ENCODE data around the gene ZNF382. TPM values are rescaled to one million over a fixed set of nuclear protein-coding genes. Genes with fewer than 3 reads are reported as not detected.
"Not testable (repeated sequence)": the region's sequence is repeated elsewhere in the genome, so short reads cannot be mapped to it uniquely, and the experiment has no call there.

Gene ZNF382
- total and polyA plus RNA-seq, 10 of the 15 experiments (the other 5 are each of a cell fraction or from before 2014, with no cell fraction given) = 0.02 to 0.74 (median 0.55) TPM

DNA sequence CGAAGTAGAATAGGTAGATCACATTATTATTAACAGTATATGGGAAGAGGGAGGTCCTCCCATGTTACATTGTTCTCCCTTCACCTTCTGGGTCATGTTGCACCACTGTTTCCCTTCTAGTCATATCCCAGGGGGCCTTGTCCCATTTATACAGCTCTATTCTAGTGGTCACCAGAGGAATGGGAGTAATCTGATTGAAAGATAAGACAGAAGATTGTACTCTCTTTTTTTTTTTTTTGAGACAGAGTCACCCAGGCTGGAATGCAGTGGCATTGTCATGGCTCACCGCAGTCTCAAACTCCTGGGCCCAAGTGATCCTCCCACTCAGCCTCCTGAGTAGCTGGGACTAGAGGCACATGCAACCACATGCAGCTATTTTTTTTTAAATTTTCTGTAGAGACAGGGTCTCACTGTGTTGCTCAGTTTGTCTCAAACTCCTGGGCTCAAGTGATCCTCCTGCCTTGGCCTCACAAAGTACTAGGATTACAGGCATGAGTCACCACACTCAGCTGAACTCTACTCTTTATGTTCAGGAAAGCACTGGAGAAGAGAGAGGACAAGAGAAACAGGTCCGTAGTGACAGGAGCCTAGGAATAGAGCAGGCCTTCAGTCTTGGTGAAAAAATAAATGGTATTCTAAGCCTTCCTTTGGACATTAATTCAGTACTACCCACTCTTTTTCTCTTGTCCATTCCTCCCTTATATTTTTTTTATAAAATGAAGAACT, 27.7 kb upstream of the ZNF382 start (continued):
- TF ChIP-seq KAT2A (conservative IDR thresholded peaks at IDR 0.05; ENCODE audit: control insufficient read depth, low read depth, low read length) (no peak), ESRRA (IDR thresholded peaks at IDR 0.05; ENCODE audit: low read length) (no peak), EP300 (IDR thresholded peaks at IDR 0.05; ENCODE audit: borderline replicate concordance in 1 of 2, control insufficient read depth in 1 of 2, low read depth in 2 of 2, low read length in 2 of 2) (no peak), SMAD5 (IDR thresholded peaks at IDR 0.05; ENCODE audit: low read depth) (no peak)
- TF ChIP-seq, protein P1, sequence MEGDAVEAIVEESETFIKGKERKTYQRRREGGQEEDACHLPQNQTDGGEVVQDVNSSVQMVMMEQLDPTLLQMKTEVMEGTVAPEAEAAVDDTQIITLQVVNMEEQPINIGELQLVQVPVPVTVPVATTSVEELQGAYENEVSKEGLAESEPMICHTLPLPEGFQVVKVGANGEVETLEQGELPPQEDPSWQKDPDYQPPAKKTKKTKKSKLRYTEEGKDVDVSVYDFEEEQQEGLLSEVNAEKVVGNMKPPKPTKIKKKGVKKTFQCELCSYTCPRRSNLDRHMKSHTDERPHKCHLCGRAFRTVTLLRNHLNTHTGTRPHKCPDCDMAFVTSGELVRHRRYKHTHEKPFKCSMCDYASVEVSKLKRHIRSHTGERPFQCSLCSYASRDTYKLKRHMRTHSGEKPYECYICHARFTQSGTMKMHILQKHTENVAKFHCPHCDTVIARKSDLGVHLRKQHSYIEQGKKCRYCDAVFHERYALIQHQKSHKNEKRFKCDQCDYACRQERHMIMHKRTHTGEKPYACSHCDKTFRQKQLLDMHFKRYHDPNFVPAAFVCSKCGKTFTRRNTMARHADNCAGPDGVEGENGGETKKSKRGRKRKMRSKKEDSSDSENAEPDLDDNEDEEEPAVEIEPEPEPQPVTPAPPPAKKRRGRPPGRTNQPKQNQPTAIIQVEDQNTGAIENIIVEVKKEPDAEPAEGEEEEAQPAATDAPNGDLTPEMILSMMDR (IDR thresholded peaks at IDR 0.05 in 2 of 3, conservative IDR thresholded peaks at IDR 0.05 in 1 of 3; ENCODE audit: control insufficient read depth in 2 of 3, extremely low read depth in 1 of 3, insufficient read depth in 1 of 3, low read depth in 3 of 3, low read length in 3 of 3) = no peak

DNA sequence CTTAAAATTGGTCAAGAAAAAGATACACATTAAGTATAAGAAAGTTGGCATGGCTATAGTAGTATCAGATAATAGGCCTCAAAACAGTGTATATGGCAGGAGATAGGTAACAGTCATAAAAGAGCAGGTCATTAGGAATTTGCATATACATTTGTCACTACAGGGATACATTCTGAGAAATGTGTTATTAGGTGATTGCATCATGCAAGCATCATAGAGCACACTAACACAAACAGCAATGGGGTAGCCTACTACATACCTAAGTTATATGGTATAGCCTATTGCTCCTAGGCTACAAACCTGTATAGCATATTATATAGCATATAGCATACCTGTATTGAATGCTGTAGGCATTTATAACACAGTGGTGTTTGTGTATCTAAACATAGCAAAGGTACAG, 25.9 kb upstream of the ZNF382 start:
- SMC1A ChIA-PET (ENCODE audit: uncharacterized antibody, unreplicated experiment) = interaction anchor here (1.6 kb wide), 1 partner anchor 9 kb away, joined by 5 read pairs; no protein-coding TSS in a partner anchor
- no peak overlapping the region for H2AFZ ChIP-seq (ENCODE audit: control insufficient read depth, low read depth, low read length)
- CTCF ChIA-PET = no interaction called here
- H4K20me1 ChIP-seq (ENCODE audit: control insufficient read depth, insufficient read depth) = no peaks in the 10 kb centered on the region
- H3K4me3 ChIP-seq = no peak overlapping the region
- no peaks in the 10 kb centered on the region for H3K27me3 ChIP-seq (replicated peaks in 1 of 2; ENCODE audit: control insufficient read depth in 2 of 2, insufficient read depth in 2 of 2, low read length in 1 of 2)
- H3K4me1 ChIP-seq (ENCODE audit: control insufficient read depth, insufficient read depth, low read length) = no peaks in the 10 kb centered on the region
- DNase-seq (ENCODE audit: low read depth, low spot score) = no peak
- H3K9me3 ChIP-seq (replicated peaks; ENCODE audit: control insufficient read depth, insufficient read depth, low read length) = peaks cover 15% of the 10 kb centered on the region
- TF ChIP-seq FOXM1 (IDR thresholded peaks at IDR 0.05; ENCODE audit: low read depth, low read length) = no peak
- H3K79me2 ChIP-seq (ENCODE audit: control insufficient read depth, insufficient read depth, low read length) = peaks cover 7% of the 10 kb centered on the region
- no peak overlapping the region for H3K27ac ChIP-seq (ENCODE audit: control insufficient read depth, insufficient read depth)
- in situ Hi-C loops (cut with MboI) (no loop called here), intact Hi-C loops (cut with micrococcal nuclease; ENCODE audit: unreplicated experiment) (no loop called here)
- H3K9ac ChIP-seq (ENCODE audit: control insufficient read depth, insufficient read depth, low read length) = no peak overlapping the region
- H3K4me2 ChIP-seq (ENCODE audit: control insufficient read depth, insufficient read depth) = no peak overlapping the region
- no peak for FAIRE-seq
- RAD21 ChIA-PET (ENCODE audit: unreplicated experiment) = no interaction called here
- peaks cover 3 to 18% of the 10 kb centered on the region in 2 experiments; a peak in 3 of 4 replicates for H3K36me3 ChIP-seq (ENCODE audit: control insufficient read depth in 2 of 2, insufficient read depth in 2 of 2, low read length in 1 of 2)
- POLR2A ChIA-PET = no interaction called here
- BruUV-seq (replicated peaks) = no TSS peak
- no peak for ATAC-seq

- in situ Hi-C loops (cut with MboI); H2AFZ ChIP-seq (ENCODE audit: control insufficient read depth, low read depth, low read length); intact Hi-C loops (cut with micrococcal nuclease; ENCODE audit: unreplicated experiment); H4K20me1 ChIP-seq (ENCODE audit: control insufficient read depth, insufficient read depth); BruUV-seq (replicated peaks); H3K9ac ChIP-seq (ENCODE audit: control insufficient read depth, insufficient read depth, low read length); CTCF ChIA-PET; H3K79me2 ChIP-seq (ENCODE audit: control insufficient read depth, insufficient read depth, low read length); H3K27me3 ChIP-seq (replicated peaks in 1 of 2; ENCODE audit: control insufficient read depth in 2 of 2, insufficient read depth in 2 of 2, low read length in 1 of 2); FAIRE-seq; H3K36me3 ChIP-seq (ENCODE audit: control insufficient read depth in 2 of 2, insufficient read depth in 2 of 2, low read length in 1 of 2); H3K4me2 ChIP-seq (ENCODE audit: control insufficient read depth, insufficient read depth); H3K9me3 ChIP-seq (replicated peaks; ENCODE audit: control insufficient read depth, insufficient read depth, low read length); ATAC-seq; H3K4me1 ChIP-seq (ENCODE audit: control insufficient read depth, insufficient read depth, low read length); DNase-seq (ENCODE audit: low read depth, low spot score); H3K27ac ChIP-seq (ENCODE audit: control insufficient read depth, insufficient read depth); H3K4me3 ChIP-seq: not testable (repeated sequence)
- SMC1A ChIA-PET (ENCODE audit: uncharacterized antibody, unreplicated experiment) = interaction anchor here (1.2 kb wide), 1 partner anchor 21 kb away, joined by 3 read pairs; no protein-coding TSS in a partner anchor
- WGBS (ENCODE audit: insufficient coverage, insufficient replicate concordance, low lambda C conversion rate, missing lambda C conversion rate) = 93% methylated on average over 2 of the region's 10 CpGs
- RAD21 ChIA-PET (ENCODE audit: unreplicated experiment) = interaction anchor here (0.6 kb wide), 1 partner anchor 48 kb away, joined by 3 read pairs; no protein-coding TSS in a partner anchor
- POLR2A ChIA-PET = interaction anchor here (1.4 kb wide), 1 partner anchor 16 kb away, joined by 3 read pairs; no protein-coding TSS in a partner anchor
Observed at GRCh38 chr19:36602681-36603080, 2.4 kb upstream of the ZNF382 start.
